Measurements from ENCODE around the gene NR2F1-AS1.
"Not testable (repeated sequence)": the region's sequence is repeated elsewhere in the genome, so short reads cannot be mapped to it uniquely, and the experiment has no call there.

The NR2F1-AS1 gene

DNA sequence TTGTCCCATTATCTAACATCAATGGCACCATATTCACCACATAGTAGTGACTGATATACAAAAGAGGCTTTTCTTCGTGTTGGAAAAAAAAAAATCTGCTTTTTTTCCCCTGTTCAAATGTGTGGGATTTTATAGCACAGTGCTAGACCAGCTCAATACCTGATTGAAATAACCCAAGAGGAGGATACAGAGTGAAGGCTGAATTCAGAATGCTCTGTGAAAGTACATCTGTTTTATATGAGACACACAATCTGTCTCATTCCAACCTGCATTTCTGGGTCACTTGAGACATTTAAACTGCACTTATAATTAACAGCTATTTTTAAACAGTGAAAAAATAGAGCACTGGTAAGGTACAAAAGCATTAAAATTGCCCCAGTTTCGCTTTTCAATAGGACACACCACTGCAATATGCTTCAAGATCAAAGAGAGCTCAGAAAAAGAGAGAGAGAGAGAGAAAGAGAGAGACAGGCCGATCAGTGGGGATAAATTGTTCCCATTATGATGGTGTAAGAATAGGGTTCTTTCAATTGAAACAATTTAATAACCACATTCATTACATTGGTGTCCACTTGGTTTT lies 179.3 kb downstream of the NR2F1-AS1 start:
- no peak for DNase-seq

DNA sequence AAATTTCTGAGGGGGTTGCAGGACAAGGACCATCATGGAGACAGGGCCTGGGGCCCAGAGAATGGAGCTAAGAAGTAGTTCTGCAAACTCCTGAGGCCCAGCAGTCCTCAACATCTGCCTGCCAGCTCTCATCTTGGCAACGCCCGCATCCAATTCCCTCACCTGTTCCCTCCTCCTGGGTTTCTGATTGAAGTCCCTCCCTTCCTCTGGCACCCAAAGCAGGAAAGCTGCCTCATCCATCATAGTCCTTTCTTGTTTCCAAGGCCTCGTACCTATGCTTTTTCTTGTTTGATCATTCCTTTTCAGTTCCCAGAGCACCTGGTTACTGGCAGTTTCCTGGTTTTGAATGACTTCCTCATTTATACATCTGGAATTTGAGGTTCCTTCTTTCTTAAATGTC lies 181.3 kb downstream of the NR2F1-AS1 start:
- DNase-seq, result no peak

DNA sequence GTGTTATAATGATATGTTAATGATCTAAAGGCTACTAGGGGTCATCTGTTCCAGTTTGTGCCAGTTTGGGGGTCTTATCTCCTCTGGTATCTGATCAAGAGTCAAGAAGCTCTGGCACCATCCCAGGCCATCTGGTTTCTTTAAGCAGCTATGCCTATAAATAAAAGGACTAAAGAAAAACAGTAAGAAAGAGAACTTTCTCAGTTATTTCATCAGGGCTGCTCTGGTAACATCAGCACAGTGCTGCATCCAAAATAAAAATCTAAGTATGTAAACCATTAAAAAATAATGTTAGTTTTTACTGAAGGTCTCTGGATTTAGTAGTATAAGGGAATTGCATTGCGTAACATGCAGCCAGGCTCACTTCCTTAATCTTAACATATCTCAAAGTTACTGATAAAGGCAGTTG lies 185.0 kb downstream of the NR2F1-AS1 start:
- DNase-seq, result no peak

DNA sequence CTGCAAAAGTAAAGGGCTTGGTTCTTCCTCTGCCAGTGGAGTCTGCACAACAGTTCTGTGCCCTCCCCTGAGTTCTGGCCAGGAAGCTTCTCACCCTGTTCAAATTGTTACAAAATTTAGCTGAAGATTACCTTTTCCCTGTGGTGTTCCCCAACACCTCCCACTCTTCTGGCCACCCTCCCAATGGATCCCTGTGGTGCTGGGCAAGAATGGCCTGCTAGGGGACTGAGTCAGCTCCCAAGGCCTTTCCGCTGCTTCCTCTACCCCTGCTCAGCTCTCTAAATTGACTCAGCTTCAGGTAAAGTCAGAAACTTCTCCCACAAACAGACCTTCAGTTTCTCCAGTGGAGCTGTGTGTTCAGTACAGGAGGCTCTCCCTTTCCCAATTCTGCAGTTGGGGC lies 186.0 kb downstream of the NR2F1-AS1 start:
- no peak for DNase-seq

DNA sequence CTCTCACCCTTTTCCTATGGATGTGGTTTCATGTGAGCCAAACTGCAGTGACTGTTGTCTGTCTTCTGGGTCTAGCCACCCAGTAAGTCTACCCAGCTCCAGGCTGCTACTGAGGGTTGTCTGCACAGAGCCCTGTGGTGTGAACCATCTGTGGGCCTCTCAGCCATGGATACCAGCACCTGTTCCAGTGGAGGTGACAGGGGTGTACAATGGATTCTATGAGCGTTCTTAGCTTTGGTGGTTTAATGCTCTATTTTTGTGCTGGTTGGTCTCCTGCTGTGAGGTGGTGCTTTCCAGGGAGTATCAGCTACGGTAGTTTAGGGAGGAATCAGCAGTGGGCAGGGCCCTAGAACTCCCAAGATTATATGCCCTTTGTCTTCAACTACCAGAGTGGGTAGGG lies 186.7 kb downstream of the NR2F1-AS1 start:
- DNase-seq, result no peak

DNA sequence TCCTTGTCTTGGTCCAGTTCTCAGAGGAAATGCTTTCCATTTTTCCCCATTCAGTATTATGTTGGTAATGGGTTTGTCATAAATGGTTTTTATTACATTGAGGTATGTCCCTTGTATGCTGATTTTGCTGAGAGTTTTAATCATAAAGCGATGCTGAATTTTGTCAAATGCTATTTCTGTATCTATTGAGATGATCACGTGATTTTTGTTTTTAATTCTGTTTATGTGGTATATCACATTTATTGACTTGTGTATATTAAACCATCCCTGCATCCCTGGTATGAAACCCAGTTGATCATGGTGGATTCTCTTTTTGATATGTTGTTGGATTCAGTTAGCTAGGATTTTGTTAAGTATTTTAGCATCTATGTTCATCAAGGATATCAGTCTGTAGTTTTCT lies 189.8 kb downstream of the NR2F1-AS1 start:
- DNase-seq, result not testable (repeated sequence)

DNA sequence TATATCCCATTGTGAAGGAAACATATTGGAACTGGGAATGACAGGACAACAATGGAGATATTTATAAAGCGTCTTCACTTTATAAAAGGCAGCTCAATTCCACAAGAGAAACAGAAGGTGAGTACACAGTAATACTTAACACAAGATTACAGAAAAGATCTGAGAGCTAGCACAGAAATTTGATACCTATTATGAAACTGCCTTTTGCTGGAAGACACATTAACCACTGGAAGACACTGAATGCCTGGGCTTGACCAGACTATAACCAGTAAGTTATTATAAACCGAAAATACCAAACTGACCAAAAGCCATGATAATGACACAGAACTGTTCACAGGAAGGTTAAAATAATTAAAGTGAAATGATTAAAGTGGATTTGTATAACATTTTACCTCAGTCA lies 195.4 kb downstream of the NR2F1-AS1 start:
- DNase-seq, result no peak

DNA sequence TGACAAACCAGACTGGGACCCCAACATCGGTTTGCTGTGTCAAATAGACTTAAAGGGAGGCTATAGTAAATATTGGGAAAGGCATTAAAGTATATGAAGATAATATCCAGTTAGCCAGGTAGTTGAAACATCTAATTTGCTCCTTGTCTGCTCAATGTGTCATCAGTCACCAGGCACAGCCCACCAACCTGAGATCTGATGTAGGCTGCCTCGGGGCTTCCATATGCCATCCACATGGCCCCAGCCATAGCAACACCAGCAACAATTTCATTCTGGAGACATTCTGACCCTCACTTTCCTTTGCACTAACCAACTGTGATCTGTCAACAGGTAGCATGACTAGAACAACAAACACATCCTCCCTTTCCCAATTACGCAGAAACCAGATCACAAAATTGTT lies 196.0 kb downstream of the NR2F1-AS1 start:
- DNase-seq, result no peak

DNA sequence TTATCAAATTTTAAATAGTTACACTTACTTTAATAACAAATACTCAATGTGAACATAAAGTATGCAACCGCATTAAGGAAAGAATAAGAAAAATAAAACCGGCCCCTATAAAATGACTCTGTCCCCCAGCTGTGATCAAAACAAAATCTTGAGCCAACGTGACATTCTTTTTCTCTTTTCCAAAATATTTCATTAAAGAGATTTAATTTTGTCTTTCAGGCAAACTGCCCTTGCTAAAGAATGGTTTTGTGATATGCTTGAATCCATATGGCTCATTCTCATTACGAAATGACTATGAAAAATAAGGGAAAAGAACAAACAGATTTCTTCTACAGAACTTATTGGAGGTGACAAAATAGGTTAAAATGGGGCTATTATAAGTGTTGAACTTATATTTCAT lies 197.0 kb downstream of the NR2F1-AS1 start:
- DNase-seq, result no peak

DNA sequence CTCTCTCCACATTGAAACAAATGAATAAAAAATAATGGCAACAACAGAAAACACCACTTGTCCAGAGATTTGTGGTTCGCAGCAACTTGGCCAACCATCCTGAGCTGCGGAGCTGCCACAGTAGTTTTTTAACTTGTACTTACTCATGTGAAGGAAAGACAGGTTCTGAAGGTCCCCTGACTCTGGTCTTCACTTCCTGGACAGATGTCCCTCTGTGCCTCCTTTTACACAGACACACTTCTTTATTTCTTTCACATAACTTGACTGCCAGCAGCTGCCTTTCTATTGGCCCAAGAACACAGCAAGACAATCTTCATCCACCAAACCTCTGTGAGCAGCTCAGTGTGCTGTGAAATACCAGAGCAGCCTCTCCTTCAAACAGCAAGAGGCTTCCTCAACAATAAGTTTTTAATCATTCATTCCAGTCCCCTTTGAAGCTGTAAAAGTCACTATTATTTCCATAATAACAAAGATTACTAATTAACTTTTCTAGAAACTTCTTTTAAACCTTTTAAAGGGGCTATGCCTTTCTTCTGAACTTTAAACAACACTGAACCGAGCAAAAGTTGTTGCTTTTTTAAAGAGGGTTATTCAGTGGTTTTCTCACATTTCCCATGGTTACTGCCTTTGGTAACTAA lies 198.7 kb downstream of the NR2F1-AS1 start:
- no peak for DNase-seq

DNA sequence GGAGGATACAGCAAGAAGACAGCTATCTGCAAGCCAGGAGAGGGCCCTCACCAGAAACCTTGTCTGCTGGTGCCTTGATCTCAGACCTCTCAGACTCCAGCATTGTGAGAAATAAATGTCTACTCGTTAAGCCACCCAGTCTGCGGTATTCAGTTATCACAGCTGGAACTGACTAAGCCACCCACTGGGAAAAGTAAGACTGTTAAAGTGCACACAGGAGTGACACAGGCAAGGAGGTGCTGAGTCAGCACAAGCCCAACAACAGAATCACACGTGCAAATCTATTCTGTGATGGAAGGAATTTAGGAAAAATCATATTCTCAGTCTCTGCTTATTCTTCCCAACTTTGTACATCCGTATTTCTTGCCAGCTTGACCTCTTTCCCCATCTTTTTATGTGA lies 200.0 kb downstream of the NR2F1-AS1 start:
- DNase-seq, result no peak

DNA sequence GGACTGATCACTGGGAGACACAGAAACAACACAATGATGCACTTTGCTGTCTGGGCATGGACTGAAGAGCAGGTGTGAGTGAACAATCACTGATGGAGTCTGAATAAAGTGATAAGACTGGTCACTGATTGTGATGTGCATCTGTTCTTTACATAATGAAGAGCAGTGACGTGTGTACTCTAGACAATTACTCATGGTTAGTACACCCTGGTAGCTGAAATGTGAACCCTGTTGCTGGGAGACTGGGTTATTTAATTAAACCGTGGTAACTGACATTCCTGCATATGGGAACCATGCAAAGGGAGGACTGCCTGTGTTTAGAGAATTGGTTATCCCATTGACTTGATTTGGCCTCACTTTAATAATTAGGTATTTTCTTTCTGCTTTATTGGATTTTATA lies 202.9 kb downstream of the NR2F1-AS1 start:
- DNase-seq, result no peak

DNA sequence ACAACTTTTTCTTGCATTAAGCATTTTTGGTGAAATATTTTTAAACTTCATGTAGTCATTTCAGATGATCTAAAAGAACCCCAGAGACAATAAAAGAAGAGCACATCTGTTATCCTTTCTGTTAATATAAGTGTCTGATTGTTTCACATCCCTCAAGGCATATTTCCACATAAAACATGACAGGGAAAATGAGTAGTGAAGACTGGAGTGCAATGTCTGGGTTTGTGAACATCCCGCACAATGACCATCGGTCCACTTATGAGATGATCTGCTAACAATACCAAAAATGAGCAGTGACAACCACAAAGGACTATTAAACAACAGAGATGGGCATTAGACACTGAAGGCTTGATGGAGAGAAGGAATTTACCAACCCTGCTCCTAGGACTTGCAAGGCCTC lies 209.1 kb downstream of the NR2F1-AS1 start:
- no peak for DNase-seq

DNA sequence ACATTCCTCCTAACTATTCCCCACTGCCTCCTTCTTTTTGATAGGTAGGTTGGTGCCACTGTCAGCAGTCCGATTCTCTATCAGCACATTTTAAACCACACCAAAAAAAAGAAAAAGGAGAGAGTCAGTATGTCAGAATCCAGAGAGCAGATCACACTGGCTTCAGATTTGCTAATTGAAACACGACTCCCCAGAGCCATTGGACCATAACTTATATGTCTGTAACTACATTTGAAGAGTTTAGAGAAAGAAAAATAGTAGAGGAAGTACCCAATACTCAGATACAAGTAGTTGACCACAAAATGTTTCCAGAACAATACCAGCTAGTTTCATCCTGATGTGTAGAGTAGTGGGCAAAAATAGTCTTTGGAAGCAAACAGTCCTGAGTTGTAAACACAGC lies 216.6 kb downstream of the NR2F1-AS1 start:
- no peak for DNase-seq

DNA sequence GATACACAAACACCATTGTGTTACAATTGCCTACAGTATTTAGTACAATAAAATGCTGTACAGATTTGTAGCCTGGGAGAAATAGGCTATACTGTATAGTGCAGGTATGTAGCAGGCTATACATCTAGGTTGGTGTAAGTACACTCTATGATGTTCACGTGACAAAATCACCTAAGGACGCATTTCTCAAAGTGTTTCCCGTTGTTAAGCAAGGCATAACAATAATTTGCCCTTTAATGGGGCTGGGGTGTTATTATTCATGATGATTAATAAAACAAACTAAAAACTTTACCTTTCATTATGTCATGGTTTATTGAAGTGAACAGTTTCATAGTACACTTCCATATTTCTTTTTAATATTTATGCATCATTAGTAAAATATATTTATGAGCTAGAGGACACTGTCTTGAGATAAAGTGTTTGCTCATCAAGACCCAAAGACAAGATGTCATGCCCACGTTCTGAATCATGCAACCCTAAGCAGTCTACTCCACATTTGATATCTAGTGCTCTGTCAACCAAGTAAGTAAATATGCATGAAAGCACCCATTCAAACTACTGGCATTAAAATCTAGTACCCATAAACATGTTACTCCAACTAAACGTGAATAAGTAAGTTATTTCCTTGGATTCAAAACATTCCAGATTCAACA lies 220.5 kb downstream of the NR2F1-AS1 start:
- DNase-seq, result no peak

DNA sequence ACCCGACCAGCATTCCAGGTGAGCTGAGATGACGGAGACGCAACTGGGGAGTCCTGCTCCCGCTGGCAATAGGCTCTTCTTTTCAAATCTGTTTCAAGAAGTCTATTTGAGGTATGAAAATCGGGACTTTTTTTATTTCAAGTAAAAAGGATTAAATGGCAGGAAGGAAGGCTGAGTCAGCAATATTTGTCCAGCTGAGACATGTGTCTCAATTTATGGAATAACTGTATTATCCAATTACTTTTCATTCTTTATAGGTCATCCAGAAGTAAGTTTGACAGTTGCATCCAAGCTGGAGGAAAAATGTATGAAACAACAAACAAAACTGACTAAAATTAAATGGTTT lies 221.1 kb downstream of the NR2F1-AS1 start:
- no peak for DNase-seq
